GM21619 (cell line): ENCODE results near the gene VSIG10L.

Experiments used
- ATAC-seq: cut with Tn5 transposase; IDR thresholded peaks from one replicate; pipeline ENCODE4 v1.9.1; 2021; ENCODE audit not compliant: unreplicated experiment

The VSIG10L gene

GRCh38 chr19:51341976-51342580, at the start of gene VSIG10L:
VSIG10L (minus strand) TSS chr19:51342139; CDS start chr19:51342124, 15 bp downstream.
- ATAC-seq = no peak

DNA sequence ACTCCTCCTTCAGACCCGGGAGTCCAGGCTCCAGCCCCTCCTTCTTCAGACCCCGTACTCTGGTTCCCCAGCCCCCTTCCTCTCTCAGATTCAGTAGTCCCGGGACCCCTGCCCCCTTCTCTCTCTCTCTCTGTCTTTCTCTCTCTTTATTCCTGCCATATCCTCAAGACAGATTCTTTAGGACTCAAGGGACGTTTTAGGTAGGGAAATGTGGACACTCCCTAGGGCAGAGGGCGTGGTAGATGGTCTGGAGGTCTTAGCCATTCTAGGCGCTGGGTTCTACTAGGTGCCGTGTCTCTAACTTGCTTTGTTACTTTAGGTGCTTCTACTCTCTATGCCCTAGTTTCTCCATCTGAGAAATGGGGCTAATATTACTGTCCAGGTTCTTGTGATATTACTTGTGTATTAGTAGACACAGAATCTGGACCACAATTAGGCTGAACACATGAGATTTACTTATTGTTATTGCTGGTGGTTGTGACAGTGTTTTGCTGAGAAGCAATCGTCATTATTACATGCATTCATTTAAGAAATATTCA, 49.2 kb upstream of the VSIG10L start:
- ATAC-seq = no peak

GRCh38 chr19:51389143-51389542, 47.2 kb upstream of the VSIG10L start:
- no peak for ATAC-seq

GRCh38 chr19:51387924-51388389, 46.0 kb upstream of the VSIG10L start, which contains the start of gene LIM2:
LIM2 (minus strand) TSS chr19:51387974; CDS start chr19:51387443, 531 bp downstream.
- no peak for ATAC-seq

- no peak for ATAC-seq
These were observed 45.1 kb upstream of the VSIG10L start for GRCh38 chr19:51386882-51387520.

DNA sequence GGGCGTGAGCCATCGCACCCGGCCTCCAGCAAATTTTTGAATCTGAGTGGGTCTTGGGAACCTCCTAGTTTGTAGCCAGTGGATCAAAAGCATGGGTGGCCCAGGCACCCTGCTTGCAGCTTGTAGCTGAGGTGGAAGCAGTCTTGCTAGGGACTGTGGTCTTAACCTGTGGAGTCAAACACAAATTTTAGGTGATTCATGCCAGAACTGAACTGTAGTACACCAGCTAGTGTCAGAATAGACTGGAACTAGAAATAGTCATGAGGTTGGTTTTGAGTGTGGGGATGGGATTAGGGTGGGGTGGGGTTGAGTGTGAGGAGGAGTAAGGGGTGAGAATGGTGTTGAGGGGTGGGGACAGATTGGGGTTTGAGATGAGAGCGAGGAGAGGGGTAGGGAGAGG, 40.1 kb upstream of the VSIG10L start:
- no peak for ATAC-seq

GRCh38 chr19:51380379-51380778, 38.4 kb upstream of the VSIG10L start:
- no peak for ATAC-seq

GRCh38 chr19:51377422-51377821, 35.5 kb upstream of the VSIG10L start:
- ATAC-seq = no peak

DNA sequence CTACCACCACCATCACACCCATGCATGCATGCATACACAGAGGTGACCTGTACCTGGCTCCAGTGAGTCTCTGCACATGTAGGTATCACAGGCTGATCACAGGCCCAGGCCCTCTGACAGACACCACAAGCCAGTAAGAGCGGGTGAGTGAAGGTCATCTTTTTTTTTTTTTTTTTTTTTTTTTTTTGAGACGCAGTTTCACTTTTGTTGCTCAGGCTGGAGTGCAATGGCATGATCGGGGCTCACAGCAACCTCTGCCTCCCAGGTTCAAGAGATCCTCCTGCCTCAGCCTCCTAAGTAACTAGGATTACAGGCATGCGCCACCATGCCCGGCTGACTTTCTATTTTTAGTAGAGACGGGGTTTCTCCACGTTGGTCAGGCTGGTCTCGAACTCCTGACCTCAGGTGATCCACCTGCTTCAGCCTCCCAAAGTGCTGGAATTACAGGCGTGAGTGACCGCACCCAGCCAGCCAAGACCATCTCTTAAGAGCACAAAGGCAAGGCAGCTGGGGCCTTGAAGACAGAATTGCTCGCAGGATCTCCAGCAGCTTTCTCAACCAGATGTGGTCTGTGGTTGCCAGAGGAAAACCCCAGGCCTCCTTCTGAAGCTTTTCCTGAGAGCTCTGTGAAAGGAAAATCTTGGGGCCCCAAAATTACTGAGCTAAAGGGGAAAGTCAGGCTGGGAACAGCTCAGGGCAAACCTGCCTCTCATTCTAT, 33.7 kb upstream of the VSIG10L start:
- ATAC-seq = no peak

- no peak for ATAC-seq
These were observed 30.9 kb upstream of the VSIG10L start, which contains the start of gene NKG7 for GRCh38 chr19:51372649-51373504. NKG7 (minus strand) TSS chr19:51372654; CDS start chr19:51372535, 119 bp downstream.

- ATAC-seq = no peak
These were observed 30.2 kb upstream of the VSIG10L start for GRCh38 chr19:51372021-51372648.

DNA sequence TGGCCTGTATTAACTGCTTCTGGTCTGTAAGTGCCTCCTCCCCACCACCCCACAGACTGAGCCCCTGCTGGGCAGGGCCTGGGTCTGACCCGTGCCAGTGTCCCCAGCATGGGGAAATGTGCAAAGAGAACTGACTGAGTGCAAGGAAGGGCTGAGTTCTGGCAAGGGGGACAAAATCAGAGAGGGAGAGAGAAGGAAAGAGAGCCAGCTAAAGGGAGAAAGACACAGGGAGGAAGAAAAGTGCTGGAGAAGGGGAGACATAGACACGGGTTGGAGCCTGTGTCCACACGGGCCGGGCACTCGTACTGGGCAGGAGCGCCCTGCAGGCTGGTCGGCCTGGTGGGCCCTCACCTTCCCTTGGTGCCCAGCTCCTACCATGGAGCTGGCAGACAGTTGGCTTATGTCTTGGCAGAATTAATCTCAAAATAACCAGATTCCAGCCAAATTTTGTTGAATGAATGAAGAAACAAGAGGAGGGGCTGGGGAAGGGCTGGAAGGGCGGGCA, 29.3 kb upstream of the VSIG10L start:
- ATAC-seq = no peak

DNA sequence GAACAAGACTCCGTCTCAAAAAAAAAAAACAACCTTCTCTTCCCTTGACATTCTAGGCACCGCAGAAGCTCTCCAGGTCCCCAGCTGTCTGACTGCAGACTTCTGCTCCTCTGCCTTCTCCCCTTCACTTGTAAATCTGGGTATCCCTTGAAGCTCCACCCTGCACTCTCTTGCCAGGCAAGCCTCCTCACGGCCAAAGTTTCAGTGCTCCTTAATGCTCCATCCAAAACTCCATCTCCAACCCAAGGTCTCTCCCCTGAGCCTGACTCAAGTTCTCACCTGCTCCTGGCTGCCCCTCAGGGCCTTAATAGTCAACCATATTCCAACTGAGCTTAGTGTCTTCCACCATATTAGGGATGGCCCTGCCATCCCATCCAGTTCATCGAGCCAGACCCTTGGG, 28.3 kb upstream of the VSIG10L start:
- ATAC-seq = no peak

DNA sequence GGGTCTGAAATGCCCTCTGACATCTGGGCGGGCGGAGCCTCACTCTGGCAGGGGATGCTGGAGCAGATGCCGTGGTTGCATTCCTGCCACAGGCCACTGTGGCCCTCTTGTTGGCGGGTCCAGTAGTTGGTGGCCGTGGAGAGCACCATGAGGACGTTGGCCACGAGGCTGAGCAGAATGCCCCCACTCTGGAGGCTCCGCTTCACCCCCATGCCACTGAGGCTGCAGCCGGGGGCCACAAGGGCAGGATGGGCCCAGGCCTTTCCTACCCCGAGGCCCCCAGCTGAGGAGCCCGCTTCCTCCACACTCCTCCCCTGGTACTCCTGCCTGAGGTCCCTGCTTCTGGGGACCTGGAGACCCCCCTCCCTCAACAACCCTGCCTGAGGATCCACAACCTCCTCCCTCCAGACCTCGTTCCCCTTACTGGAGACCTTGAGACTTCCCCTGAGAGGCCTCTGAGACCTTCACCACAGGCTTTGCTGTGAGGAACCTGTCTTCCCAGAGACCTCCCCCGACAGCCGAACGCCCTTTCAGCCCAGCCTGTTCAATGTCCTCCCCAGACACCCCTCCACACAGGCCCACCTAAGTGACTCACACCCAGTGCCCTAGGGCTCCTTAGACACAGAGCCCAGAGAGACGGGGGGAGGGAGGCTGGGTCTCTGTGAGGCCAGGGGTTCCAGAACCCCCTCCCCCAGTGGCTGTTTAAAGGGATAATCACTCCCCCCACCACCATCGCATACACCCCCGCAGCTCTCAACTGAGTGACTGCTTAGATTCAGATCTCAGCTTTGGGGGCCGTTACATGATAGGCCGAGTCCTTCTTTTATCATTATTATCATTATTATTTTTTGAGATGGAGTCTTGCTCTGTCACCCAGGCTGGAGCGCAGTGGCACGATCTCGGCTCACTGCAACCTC, 26.7 kb upstream of the VSIG10L start, which contains the start of gene CLDND2:
Gene CLDND2, minus strand, starts transcription at position 638 of the 917 bp plus-strand sequence. Its CDS starts 426 bp downstream, at position 212.
- no peak for ATAC-seq

DNA sequence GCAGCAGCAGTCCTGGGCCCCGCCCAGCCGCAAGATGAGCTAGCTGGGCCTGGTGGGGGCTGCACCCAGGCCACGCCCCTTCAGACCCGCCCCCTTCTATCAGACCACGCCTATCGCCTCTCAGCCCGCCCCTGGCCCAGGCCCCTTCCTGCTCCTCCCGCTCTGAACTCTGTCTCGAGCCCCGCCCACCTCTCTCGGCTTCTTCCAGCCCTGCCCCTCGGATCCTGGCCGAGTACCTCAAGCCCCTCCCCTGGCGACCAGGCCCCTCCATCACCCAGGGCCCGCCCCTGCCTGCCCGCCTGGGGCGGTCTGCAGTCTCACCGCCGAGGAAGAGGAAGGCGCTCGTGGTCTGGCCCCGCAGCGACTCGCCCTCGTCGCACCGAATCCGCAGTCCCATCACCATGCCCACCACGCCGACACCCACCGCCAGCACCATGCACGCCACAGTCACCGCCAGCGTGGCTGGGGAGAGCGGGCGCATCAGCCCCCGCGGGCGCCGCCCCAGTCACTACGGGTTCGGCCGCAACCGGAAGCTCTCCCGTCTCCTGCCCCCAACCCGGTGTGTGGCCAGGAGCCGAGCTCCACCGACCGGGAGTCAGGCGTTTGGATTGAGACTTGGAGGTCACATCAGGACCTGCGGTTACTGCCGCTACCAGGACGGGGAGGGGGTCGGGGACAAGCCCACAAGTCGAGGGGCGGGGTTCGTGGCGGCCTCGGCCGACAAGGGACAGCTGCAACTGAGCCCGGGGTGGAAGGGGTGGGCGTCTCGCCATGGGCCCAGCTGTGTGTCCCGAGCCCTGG, 25.8 kb upstream of the VSIG10L start:
- ATAC-seq = peak; percentile 62

DNA sequence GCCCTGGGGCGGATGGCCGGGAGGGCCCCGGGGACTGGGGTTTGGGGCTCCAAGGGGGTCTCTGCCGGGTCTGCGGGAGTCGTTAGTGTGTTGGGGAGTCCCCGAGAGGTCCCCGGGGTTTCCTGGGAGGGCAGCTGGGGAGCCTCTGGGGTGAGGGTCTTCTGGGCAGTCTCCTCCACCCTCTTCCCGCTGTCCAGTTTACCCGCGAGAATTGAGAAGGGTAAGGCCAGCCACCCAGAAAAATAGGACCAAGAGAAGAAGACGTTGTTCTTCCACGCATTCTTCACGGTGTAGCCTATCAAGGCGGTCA, 25.3 kb upstream of the VSIG10L start:
- ATAC-seq = no peak

- ATAC-seq = peak; percentile 43
These were observed 24.7 kb upstream of the VSIG10L start for GRCh38 chr19:51366389-51367254.
